ENCODE results near the gene ANKRD44.

- TF ChIP-seq CTCF (IDR thresholded peaks at IDR 0.05) (no peak), POLR2A (IDR thresholded peaks at IDR 0.05) (no peak)
These were observed 136.0 kb downstream of the ANKRD44 start for GRCh38 chr2:197174539-197175094.
